HG02759 (cell line): Measurements from ENCODE around the gene BAIAP2L2.

Experiments used
- ATAC-seq: cut with Tn5 transposase; IDR thresholded peaks from one replicate; pipeline ENCODE4 v1.9.1; 2021; ENCODE audit warnings: mild to moderate bottlenecking, moderate library complexity; ENCODE audit not compliant: unreplicated experiment

BAIAP2L2 gene

DNA sequence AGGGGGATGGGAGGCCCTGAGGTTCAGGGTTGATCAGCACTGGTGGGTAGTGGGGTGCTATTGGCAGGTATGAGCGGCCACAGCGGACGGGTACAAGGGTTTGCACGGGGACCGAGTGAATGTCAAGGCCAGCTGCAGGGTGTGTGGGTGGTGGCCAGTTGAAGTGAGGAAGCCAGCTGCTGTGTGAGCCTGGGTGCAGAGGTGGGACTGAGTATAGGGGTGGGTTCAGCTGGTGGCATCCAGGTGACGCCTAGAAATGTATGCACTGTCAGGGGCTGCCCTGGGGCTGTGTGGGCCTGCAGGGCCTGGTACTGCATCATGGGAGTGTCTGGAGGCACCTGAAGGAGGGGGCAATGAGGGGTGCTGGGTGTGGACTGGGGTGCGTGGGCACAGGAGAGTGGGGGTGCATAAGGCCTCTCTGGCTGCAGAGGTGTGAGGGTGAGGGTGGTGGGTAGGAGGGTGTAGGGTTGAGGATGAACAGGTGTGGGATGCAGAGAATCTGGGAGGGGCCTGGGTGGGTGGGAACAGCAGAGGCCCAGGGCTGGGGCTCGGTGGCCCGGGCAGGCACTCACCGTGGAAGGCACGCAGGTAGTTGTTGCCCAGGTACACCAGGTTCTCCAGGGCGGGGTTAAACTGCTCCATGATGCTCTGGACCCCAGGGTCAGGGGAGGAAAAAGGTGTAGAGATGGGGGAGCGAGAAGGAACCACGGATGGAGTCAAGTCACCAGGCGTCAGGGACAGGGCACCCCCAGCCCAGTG is 1.7 kb downstream of the BAIAP2L2 start:
- ATAC-seq: no peak

DNA sequence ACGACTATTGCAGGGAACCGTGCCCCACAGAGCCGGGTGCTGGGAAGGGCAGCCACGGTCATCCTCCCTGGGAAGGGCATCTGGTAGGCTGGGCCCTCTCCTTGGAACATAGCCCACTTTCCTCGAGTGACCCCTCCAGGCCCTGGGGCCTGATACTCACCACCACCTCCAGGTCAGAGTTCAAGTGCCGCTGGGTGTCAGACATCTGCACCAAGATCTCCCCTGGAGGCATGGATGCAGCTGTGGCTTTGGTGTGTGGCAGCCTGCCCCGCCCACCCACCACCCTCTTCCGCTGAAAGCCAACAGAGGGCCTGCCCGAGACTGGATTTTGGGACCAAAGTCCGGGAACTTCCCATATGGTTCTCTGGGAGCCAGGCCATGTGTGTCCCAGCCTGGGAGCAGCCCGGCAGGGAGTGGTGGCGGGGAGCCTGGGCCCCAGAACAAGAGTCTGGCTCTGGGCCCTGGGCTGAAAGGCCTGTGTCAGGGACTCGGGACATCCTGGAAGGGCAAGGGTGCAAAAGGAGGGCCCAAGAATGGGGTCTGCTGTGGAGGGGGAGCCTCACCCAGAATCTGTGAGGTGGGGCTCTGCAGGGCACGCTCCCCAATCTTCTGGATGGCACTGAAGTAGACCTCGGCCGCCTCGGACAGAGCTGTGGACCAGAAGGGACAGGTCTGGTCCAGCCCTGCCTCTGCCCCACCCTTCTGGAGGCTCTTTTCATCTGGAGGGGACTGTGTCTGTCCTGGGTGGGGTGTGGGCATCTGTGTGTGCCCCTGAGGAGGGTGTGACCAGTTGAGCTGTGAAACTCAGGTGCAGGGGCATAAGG is 2.6 kb downstream of the BAIAP2L2 start:
- no peak for ATAC-seq

DNA sequence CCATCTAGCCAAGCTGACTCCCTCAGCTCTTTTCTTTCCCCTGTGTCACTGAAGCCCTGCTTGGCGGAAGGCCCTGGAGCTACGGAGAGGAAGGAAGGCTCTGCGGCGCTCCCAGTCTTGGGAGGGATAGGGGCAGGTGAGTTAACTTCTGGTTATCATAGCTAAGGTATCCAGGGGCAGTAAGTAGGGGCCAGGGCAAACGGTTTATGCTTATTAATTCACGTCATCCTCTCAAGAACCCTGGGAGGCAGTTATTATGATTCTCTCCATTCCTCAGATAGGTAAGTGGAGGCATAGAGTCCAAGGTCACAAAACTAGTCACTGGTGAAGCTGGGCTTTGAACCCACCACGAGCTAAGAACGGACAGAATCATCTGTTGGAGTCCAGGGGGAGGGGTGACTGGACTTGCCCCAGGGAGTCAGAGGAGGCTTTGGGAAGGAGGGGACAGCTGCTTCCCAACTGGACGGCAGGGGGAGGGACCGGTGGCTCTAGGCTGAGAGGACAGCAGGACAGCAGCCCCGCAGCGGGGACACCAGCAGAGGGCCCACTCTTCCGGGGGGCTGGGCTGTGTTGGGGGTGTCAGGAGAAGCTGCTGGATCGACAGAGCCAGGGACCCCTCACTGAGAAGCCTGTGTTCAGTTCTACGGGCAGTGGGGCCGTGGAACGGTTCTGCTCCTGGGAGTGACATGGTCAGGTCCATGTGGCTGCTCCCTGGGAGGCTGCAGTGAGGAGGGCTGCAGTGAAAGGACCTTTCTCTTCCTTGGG is 3.5 kb downstream of the BAIAP2L2 start:
- ATAC-seq: no peak

DNA sequence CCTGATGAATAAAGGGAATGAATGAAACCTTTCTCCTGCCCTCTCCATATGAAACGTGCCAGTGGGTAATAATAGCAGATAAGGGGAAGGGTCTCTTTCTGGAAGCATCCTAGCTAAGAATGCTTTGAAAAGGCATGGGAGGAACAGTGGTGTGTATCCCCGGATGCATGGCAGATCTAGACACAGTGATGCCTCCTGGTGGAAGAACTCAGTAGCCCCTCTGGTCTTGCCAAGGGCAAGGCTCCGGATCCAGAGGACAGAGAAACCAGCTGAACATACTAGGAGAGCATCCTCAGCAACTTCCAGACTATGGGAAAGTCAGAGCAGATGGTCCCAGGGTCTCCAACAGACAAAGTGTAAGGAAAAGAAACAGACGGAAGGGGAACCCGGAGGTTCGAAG is 6.4 kb downstream of the BAIAP2L2 start:
- ATAC-seq: no peak

GRCh38 chr22:38103641-38104040 is 6.8 kb downstream of the BAIAP2L2 start:
- no peak for ATAC-seq

GRCh38 chr22:38098410-38099249 is 11.9 kb downstream of the BAIAP2L2 start:
- no peak for ATAC-seq

GRCh38 chr22:38097557-38098409 is 12.7 kb downstream of the BAIAP2L2 start:
- no peak for ATAC-seq

GRCh38 chr22:38097058-38097457 is 13.4 kb downstream of the BAIAP2L2 start:
- no peak for ATAC-seq

DNA sequence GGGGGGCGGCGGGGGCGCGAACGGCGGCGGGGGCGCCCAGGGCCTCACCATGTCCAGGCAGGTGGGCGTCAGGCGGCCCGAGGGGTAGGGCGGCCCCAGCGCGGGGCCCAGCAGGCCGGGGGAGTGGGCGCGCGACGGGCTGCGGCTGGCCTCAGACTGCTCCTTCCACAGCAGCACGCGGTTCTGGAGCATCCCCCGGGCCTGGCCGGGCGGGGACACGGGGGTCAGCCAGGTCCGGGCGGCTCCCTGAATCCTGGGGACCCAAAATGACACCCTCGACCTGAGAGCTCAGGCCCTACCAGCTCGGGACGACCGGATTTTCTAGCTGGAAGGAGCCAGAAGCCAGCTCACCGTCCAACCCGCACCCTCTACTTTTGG is 21.0 kb downstream of the BAIAP2L2 start:
- ATAC-seq: no peak

DNA sequence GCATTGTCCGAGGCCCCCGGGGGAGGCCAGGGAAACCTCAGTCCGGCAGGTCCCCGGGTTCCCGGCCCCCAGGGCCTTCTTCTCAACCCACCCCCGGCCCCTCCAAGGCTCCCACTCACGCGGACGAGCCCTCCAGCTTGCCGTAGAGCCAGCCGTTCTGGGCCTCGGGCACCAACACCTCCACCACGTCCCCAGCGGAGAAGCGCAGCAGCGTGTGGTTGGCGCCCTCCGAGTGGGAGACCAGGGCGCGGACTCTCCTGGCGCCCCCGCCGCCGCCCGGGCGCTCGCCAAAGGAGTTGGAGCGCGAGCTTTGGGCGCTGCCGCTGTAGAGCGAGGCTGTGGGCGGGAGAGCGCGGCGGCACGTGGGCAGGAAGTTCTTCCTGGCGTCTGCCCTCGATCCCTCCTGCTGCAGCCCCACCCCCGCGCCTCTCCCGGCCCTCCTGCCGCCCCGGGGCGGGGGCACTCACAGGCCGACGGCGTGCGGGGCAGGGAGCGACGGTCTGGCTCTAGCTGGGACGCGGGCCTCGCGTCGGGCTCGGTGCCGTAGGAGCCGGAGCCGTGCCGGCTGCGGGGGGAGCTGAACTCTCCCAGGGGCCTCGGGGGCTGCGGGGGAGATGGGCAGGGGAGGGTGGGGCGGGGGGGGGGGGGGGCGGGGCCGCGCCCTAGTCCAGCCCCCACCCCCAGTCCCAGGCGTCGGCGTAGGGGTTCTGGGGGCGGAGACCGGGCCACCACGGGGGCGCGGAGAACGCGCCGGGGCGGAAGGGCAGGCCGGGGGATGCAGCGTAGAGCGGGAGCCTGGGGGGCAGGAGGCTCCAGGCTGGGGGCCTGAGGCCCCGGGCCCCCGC is 21.6 kb downstream of the BAIAP2L2 start:
- ATAC-seq: no peak

- no peak for ATAC-seq
Observed at GRCh38 chr22:38087855-38088254, 22.6 kb downstream of the BAIAP2L2 start.

- ATAC-seq: no peak
Observed at GRCh38 chr22:38086942-38087341, 23.5 kb downstream of the BAIAP2L2 start.

- ATAC-seq: no peak
Observed at GRCh38 chr22:38086001-38086845, 24.3 kb downstream of the BAIAP2L2 start.

- ATAC-seq: no peak
Observed at GRCh38 chr22:38085501-38085900, 25.0 kb downstream of the BAIAP2L2 start.

DNA sequence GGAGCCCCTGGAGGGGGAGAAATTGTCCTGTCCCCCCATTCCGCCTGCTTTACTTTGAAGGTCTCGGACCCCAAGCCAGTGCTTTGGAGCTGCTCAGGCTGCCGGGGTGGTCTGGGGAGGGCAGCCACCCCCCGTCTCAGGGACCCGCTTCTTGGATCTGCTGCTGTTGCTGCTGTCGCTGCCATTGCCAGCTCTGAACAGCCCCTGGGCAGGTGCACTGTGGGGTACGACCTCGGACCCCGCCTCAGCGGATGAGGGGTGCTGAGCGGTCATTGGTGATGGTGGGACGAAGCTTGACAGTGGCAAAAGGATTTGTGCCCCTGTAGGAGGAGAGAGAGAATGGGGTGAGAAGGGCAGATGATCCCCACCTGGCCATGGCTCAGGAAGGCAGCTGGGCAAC is 25.4 kb downstream of the BAIAP2L2 start:
- no peak for ATAC-seq

DNA sequence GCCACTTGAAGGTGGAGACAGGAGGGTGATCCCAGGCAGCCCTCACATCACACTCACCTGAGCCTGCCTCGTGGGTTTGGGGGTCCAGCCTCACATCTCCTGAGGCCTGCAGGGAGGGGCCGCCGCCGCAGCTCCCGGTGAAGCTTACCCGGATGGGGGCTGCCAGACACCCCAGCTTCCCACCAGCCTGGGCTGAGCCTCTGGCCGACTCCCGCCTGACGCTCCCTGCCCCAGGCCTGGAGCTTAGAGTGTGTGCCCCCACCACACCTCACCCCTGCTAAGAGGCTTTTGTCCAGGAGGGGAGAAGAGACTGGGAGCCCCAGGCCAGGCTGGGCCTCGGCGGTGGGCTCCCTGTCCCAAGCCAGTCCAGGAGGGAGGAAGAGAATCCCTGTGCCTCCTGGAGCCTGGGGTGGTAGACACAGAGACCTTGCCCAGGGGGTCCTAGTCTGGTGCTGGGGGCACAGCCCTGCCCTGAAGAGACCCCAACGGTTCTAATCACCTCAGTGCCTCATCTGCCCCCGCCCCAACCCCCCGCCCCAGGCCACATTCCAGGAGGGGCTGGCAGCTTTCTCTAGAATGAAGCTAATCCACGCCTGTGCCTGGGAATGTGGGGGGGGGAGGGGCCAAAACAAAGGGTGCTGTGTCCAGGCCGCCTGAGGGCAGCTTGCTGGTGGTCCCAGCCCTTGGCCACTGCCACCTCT is 26.4 kb downstream of the BAIAP2L2 start, which contains the start of gene SLC16A8:
Gene SLC16A8 (minus strand): TSS at position 254 of the 701 bp plus-strand sequence. CDS start 1,311 bp downstream, outside the sequence.
- ATAC-seq: no peak
